Measurements from ENCODE around the gene KRTAP4-5. TPM values are rescaled to one million over a fixed set of nuclear protein-coding genes. Genes with fewer than 3 reads are reported as not detected.
"Not testable (repeated sequence)": the region's sequence is repeated elsewhere in the genome, so short reads cannot be mapped to it uniquely, and the experiment has no call there.

Gene KRTAP4-5
- total RNA-seq, 1 experiment from 2014 or later: not detected

DNA sequence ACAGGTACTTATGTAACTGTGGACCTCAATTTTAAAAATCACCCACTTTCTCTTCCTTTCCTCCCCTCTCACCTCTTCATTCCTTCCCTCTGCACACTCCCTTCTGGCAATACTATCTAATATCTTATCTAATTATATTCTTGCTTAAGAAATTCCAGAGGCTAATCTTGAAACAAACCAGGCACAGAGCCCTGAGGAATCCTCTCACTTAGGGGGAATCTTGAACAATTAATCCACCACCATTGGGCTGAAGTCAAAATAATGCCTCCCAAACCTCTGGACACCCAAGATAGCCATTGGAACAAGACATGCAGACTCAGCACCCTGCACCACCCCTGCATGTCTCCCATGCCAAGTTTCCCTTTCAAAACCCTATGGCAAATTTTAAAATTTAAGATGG is 8.3 kb downstream of the KRTAP4-5 start:
- DNase-seq: no peak
- intact Hi-C loops (cut with micrococcal nuclease; ENCODE audit: unreplicated experiment): no loop called here
- Histone ChIP-seq H3K27me3 (ENCODE audit: insufficient read depth, low read depth) (no peaks in the 10 kb centered on the region), H2AFZ (no peak overlapping the region), H3K27ac (peak overlapping the region; percentile 94), H4K20me1 (ENCODE audit: insufficient read depth) (no peaks in the 10 kb centered on the region), H3K36me3 (ENCODE audit: low read depth) (no peaks in the 10 kb centered on the region), H3K4me3 (no peak overlapping the region), H3K9me3 (ENCODE audit: insufficient read depth, low read depth) (peaks cover 9% of the 10 kb centered on the region), H3F3A (ENCODE audit: insufficient read depth, low read depth) (peaks cover 16% of the 10 kb centered on the region; the same call in 1 of the 2 replicates), H3K4me2 (peak overlapping the region; percentile 6; the same call in 1 of the 2 replicates), H3K4me1 (replicated peaks; ENCODE audit: insufficient read depth) (peaks cover 17% of the 10 kb centered on the region), H3K9me2 (ENCODE audit: insufficient read depth) (no peaks in the 10 kb centered on the region), H3K79me2 (ENCODE audit: low read depth) (no peaks in the 10 kb centered on the region)
- ChIA-PET POLR2A (ENCODE audit: unreplicated experiment) (interaction anchor here (0.7 kb wide), 1 partner anchor 245 kb away, joined by 9 read pairs; no protein-coding TSS in a partner anchor), CTCF (no interaction called here)
- no TSS peak for BruUV-seq (replicated peaks)
- TF ChIP-seq EZH2 (IDR thresholded peaks at IDR 0.05; ENCODE audit: low read depth) (no peak), CTCF (conservative IDR thresholded peaks at IDR 0.05) (no peak)

- Histone ChIP-seq H3K79me2 (ENCODE audit: low read depth) (no peaks in the 10 kb centered on the region), H4K20me1 (ENCODE audit: insufficient read depth) (no peaks in the 10 kb centered on the region), H3K4me2 (peak within 1 kb of the TSS; percentile 19; the same call in 1 of the 2 replicates), H3K36me3 (ENCODE audit: low read depth) (no peaks in the 10 kb centered on the region), H3K27ac (peak within 1 kb of the TSS; percentile 94), H3K4me3 (no peak within 1 kb of the TSS), H3K4me1 (replicated peaks; ENCODE audit: insufficient read depth) (peaks cover 17% of the 10 kb centered on the region), H3K9me2 (ENCODE audit: insufficient read depth) (no peaks in the 10 kb centered on the region), H3K27me3 (ENCODE audit: insufficient read depth, low read depth) (no peaks in the 10 kb centered on the region), H2AFZ (no peak within 1 kb of the TSS), H3F3A (ENCODE audit: insufficient read depth, low read depth) (peaks cover 16% of the 10 kb centered on the region; the same call in 1 of the 2 replicates), H3K9me3 (ENCODE audit: insufficient read depth, low read depth) (peaks cover 9% of the 10 kb centered on the region)
- DNase-seq: peak; percentile 24 to 96
- no peak for TF ChIP-seq EZH2 (IDR thresholded peaks at IDR 0.05; ENCODE audit: low read depth)
- no peak for TF ChIP-seq CTCF (conservative IDR thresholded peaks at IDR 0.05)
- ChIA-PET POLR2A (ENCODE audit: unreplicated experiment) (interaction anchor here (0.7 kb wide), 1 partner anchor 381 kb away, joined by 4 read pairs; no protein-coding TSS in a partner anchor), CTCF (interaction anchor here (0.6 to 0.7 kb wide), 2 partner anchors 182 to 409 kb away, joined by 3 to 5 read pairs; no protein-coding TSS in a partner anchor)
- no TSS peak for BruUV-seq (replicated peaks)
- intact Hi-C loops (cut with micrococcal nuclease; ENCODE audit: unreplicated experiment): loop anchor here (1.0 kb wide), 1 partner anchor 225 kb away; no protein-coding TSS in a partner anchor
Observed at GRCh38 chr17:41140360-41141131, 9.1 kb downstream of the KRTAP4-5 start, which contains the start of gene KRTAP4-6. TSS of gene KRTAP4-6 (minus strand) at chr17:41140544. CDS start at chr17:41140487, 57 bp downstream.

DNA sequence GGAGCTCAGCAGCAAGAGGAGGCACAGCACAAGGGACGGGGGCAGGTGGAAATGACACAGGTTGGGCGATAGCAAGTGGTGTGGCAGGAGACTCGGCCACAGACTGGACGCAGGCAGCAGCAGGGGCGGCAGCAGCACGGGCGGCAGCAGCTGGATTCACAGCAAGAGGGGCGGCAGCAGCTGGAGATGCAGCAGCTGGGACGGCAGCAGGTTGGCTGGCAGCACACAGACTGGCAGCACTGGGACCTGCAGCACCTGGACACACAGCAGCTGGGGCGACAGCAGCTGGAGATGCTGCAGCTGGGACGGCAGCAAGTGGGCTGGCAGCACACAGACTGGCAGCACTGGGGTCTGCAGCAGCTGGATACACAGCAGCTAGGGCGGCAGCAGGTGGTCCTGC is 9.8 kb downstream of the KRTAP4-5 start:
- H3K27ac ChIP-seq: peak overlapping the region; percentile 94
- peaks cover 16% of the 10 kb centered on the region; the same call in 1 of the 2 replicates for H3F3A ChIP-seq (ENCODE audit: insufficient read depth, low read depth)
- H3K9me2 ChIP-seq (ENCODE audit: insufficient read depth); H2AFZ ChIP-seq; H3K79me2 ChIP-seq (ENCODE audit: low read depth); H3K4me3 ChIP-seq; H3K27me3 ChIP-seq (ENCODE audit: insufficient read depth, low read depth); POLR2A ChIA-PET (ENCODE audit: unreplicated experiment); BruUV-seq (replicated peaks); H4K20me1 ChIP-seq (ENCODE audit: insufficient read depth); DNase-seq; H3K9me3 ChIP-seq (ENCODE audit: insufficient read depth, low read depth); CTCF ChIA-PET; H3K36me3 ChIP-seq (ENCODE audit: low read depth); H3K4me2 ChIP-seq: not testable (repeated sequence)
- peaks cover 17% of the 10 kb centered on the region for H3K4me1 ChIP-seq (replicated peaks; ENCODE audit: insufficient read depth)
- intact Hi-C loops (cut with micrococcal nuclease; ENCODE audit: unreplicated experiment): loop anchor here (1.0 kb wide), 1 partner anchor 225 kb away; no protein-coding TSS in a partner anchor

Data from PC-9 (cell line).